Measurements from ENCODE around the gene TWF1.

The TWF1 gene

GRCh38 chr12:43835656-43836474 lies 29.7 kb upstream of the TWF1 start, which contains the start of gene TMEM117 (continued):
- TF ChIP-seq ZBTB10 (tag by site-specific recombination; IDR thresholded peaks at IDR 0.05) (no peak), BCL6B (tag by site-specific recombination; IDR thresholded peaks at IDR 0.05) (no peak), ZNF843 (tag by site-specific recombination; IDR thresholded peaks at IDR 0.05) (no peak), SETDB1 (IDR thresholded peaks at IDR 0.05; ENCODE audit: insufficient read length, low read length) (no peak), ZNF561 (tag by site-specific recombination; IDR thresholded peaks at IDR 0.05; ENCODE audit: borderline replicate concordance) (peak; percentile 86), ZNF223 (tag by site-specific recombination; IDR thresholded peaks at IDR 0.05) (no peak), ZNF513 (tag by site-specific recombination; IDR thresholded peaks at IDR 0.05) (no peak), SCRT1 (tag by site-specific recombination; IDR thresholded peaks at IDR 0.05; ENCODE audit: borderline replicate concordance) (no peak), ZBTB44 (tag by site-specific recombination; IDR thresholded peaks at IDR 0.05) (peak; percentile 10; the same call in 1 of the 2 replicates), HOXA7 (CRISPR knock-in tag; IDR thresholded peaks at IDR 0.05; ENCODE audit: borderline replicate concordance) (no peak), PRDM1 (tag by site-specific recombination; IDR thresholded peaks at IDR 0.05) (no peak), ZNF155 (tag by site-specific recombination; IDR thresholded peaks at IDR 0.05) (no peak), ZNF239 (tag by site-specific recombination; IDR thresholded peaks at IDR 0.05) (no peak), ZNF560 (tag by site-specific recombination; IDR thresholded peaks at IDR 0.05; ENCODE audit: borderline replicate concordance) (no peak), ZNF521 (tag by site-specific recombination; IDR thresholded peaks at IDR 0.05) (no peak), ZNF530 (tag by site-specific recombination; IDR thresholded peaks at IDR 0.05; ENCODE audit: low read depth) (no peak), ZNF670 (tag by site-specific recombination; IDR thresholded peaks at IDR 0.05; ENCODE audit: low read depth) (no peak), ZNF596 (tag by site-specific recombination; IDR thresholded peaks at IDR 0.05) (0 out of 2 replicates have a peak, but pooled peaks have one; percentile 25), ZNF555 (tag by site-specific recombination; conservative IDR thresholded peaks at IDR 0.05) (no peak), ZNF214 (tag by site-specific recombination; IDR thresholded peaks at IDR 0.05; ENCODE audit: borderline replicate concordance) (no peak), HOXC10 (CRISPR knock-in tag; IDR thresholded peaks at IDR 0.05) (0 out of 2 replicates have a peak, but pooled peaks have one; percentile 74), ZBTB48 (tag by site-specific recombination; IDR thresholded peaks at IDR 0.05) (no peak), ZFP37 (tag by site-specific recombination; IDR thresholded peaks at IDR 0.05) (no peak), ZNF350 (tag by site-specific recombination; IDR thresholded peaks at IDR 0.05) (no peak), ZNF362 (tag by site-specific recombination; IDR thresholded peaks at IDR 0.05) (no peak), ZBTB26 (tag by site-specific recombination; optimal IDR thresholded peaks at IDR 0.05) (peak; percentile 76), ZNF169 (tag by site-specific recombination; IDR thresholded peaks at IDR 0.05) (no peak), PRDM4 (tag by site-specific recombination; IDR thresholded peaks at IDR 0.05) (no peak)
